ENCODE measurements around the gene ALKBH6.

ALKBH6 gene

GRCh38 chr19:36031308-36031707, 17.3 kb upstream of the ALKBH6 start (continued):
- TF ChIP-seq ZBTB10 (tag by site-specific recombination; IDR thresholded peaks at IDR 0.05), result no peak
- no peak for TF ChIP-seq ZBTB48 (tag by site-specific recombination; IDR thresholded peaks at IDR 0.05)
- no peak for TF ChIP-seq ZNF2 (tag by site-specific recombination; IDR thresholded peaks at IDR 0.05)
- TF ChIP-seq ZFP37 (tag by site-specific recombination; IDR thresholded peaks at IDR 0.05), result no peak
- TF ChIP-seq KLF17 (tag by site-specific recombination; IDR thresholded peaks at IDR 0.05), result no peak
- TF ChIP-seq ZEB2 (tag by site-specific recombination; IDR thresholded peaks at IDR 0.05), result no peak
- TF ChIP-seq ZFHX2 (tag by site-specific recombination; conservative IDR thresholded peaks at IDR 0.05), result no peak
- TF ChIP-seq ZNF558 (tag by site-specific recombination; IDR thresholded peaks at IDR 0.05), result no peak
- TF ChIP-seq ZNF837 (tag by site-specific recombination; IDR thresholded peaks at IDR 0.05), result no peak
- no peak for TF ChIP-seq TCF7L2 (IDR thresholded peaks at IDR 0.05; ENCODE audit: borderline replicate concordance, low read depth, low read length)
- TF ChIP-seq ZFP41 (tag by site-specific recombination; IDR thresholded peaks at IDR 0.05; ENCODE audit: borderline replicate concordance), result no peak
- TF ChIP-seq ZNF423 (tag by site-specific recombination; IDR thresholded peaks at IDR 0.05), result no peak
- TF ChIP-seq ZNF48 (tag by site-specific recombination; IDR thresholded peaks at IDR 0.05), result no peak
- no peak for TF ChIP-seq GLI4 (tag by site-specific recombination; IDR thresholded peaks at IDR 0.05)
- TF ChIP-seq ZNF121 (tag by site-specific recombination; IDR thresholded peaks at IDR 0.05), result no peak

- Histone ChIP-seq H3K4me3 (ENCODE audit: low read depth, low read length) (no peak overlapping the region), H3K9me3 (ENCODE audit: control insufficient read depth, insufficient read depth, low read depth, low read length) (no peaks in the 10 kb centered on the region), H3K4me1 (ENCODE audit: control insufficient read depth, insufficient read depth, low read length) (peaks cover 6% of the 10 kb centered on the region; the same call in 1 of the 2 replicates), H3K36me3 (ENCODE audit: control insufficient read depth in 2 of 2, insufficient read depth in 1 of 2, low read length in 2 of 2) (peaks cover 43 to 79% of the 10 kb centered on the region in 2 experiments), H3K27ac (ENCODE audit: extremely low read depth, low read depth, low read length) (no peak overlapping the region)
- POLR2A ChIA-PET, result interaction anchor here (0.6 to 3.8 kb wide), 5 partner anchors 16 to 1813 kb away, joined by 3 to 13 read pairs (median 7); partner anchors contain the start of gene ALKBH6
- CTCF ChIA-PET, result interaction anchor here (0.6 to 1.1 kb wide), 4 partner anchors 24 to 483 kb away, joined by 3 to 4 read pairs (median 3); partner anchors contain the start of gene WDR62
- TF ChIP-seq HOXC10 (CRISPR knock-in tag; IDR thresholded peaks at IDR 0.05), result no peak
- TF ChIP-seq KLF7 (tag by site-specific recombination; IDR thresholded peaks at IDR 0.05; ENCODE audit: borderline replicate concordance), result no peak
- no peak for TF ChIP-seq ZNF112 (tag by site-specific recombination; IDR thresholded peaks at IDR 0.05)
- 0 out of 2 replicates have a peak, but pooled peaks have one; percentile 60 for TF ChIP-seq ZNF280D (tag by site-specific recombination; IDR thresholded peaks at IDR 0.05)
- TF ChIP-seq EGR2 (tag by site-specific recombination; IDR thresholded peaks at IDR 0.05; ENCODE audit: low read depth), result no peak
- no peak for TF ChIP-seq ZNF274 (IDR thresholded peaks at IDR 0.05; ENCODE audit: low read length)
- no peak for TF ChIP-seq ZNF274 (tag by site-specific recombination; IDR thresholded peaks at IDR 0.05; ENCODE audit: borderline replicate concordance)
- TF ChIP-seq ZNF140 (tag by site-specific recombination; IDR thresholded peaks at IDR 0.05), result no peak
- TF ChIP-seq ZNF433 (tag by site-specific recombination; IDR thresholded peaks at IDR 0.05; ENCODE audit: low read depth), result no peak
- peak; percentile 100 for TF ChIP-seq ZNF623 (tag by site-specific recombination; IDR thresholded peaks at IDR 0.05)
- peak; percentile 6; the same call in 1 of the 2 replicates for TF ChIP-seq ZNF394 (tag by site-specific recombination; IDR thresholded peaks at IDR 0.05; ENCODE audit: borderline replicate concordance)
- TF ChIP-seq ZNF398 (tag by site-specific recombination; IDR thresholded peaks at IDR 0.05), result no peak
Measured at GRCh38 chr19:36030264-36031148, 16.5 kb upstream of the ALKBH6 start.

Data from HEK293 (cell line).